Stimulated activated naive CD8-positive, alpha-beta T cell treated with anti-CD3 and anti-CD28 coated beads, Interleukin-15, Interleukin-2, amounts not matched to agents 100 ng/mL and 50 ng/mL, for 24 hours (primary cell): ENCODE data around the gene SLC6A5.

Source experiments
- H3K27ac Mint-ChIP-seq: one replicate; pipeline ENCODE4 v1.8.0; 2021; ENCODE audit warnings: mild to moderate bottlenecking, mixed read lengths
- H3K27me3 Mint-ChIP-seq: one replicate; pipeline ENCODE4 v1.8.0; 2021; ENCODE audit warnings: mixed read lengths
- H3K36me3 Mint-ChIP-seq: one replicate; pipeline ENCODE4 v1.8.0; 2021; ENCODE audit warnings: low read depth, mixed read lengths
- H3K4me1 Mint-ChIP-seq: one replicate; pipeline ENCODE4 v1.8.0; 2021; ENCODE audit warnings: low read depth, mixed read lengths
- H3K4me3 Mint-ChIP-seq: one replicate; pipeline ENCODE4 v1.8.0; 2021; ENCODE audit warnings: mild to moderate bottlenecking, mixed read lengths
- H3K9me3 Mint-ChIP-seq: one replicate; pipeline ENCODE4 v1.8.0; 2021; ENCODE audit warnings: mixed read lengths

The SLC6A5 gene

DNA sequence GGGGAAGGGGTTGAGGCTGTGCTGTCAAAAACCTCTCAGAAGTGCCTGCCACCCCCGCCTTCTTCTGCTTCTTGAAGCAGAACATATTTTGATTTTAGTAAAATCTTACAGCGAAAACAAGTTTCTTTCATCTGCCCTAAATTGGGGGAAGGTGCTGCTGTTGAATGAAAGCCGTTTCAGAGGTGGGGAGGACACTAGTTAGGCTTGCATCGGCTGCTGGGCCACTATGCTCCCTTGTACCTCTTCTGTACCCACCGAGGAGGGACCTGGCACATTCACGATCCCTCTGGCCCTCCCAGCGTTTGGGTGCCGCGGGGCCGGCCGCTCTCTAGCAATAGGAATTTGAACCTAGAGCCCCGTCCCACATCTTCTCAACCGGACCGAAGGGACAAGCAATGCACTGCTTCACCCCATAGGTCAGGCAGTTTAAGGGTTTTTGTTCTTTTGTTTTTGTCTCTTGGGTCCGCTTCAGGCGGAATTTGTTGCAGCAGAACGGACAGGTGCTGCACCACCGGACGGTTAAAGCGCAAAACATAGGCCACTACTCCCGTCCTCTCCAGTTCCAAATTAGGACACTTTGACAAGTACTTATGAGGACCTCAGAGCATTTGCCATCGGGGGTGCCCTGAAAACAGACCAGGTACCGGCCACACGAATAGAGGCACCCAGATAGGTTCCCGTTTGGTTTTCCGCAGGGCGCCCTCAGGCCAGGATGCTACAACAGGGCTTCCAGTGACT, 5.6 kb downstream of the SLC6A5 start:
- H3K27ac Mint-ChIP-seq, result no peak overlapping the region
- H3K4me3 Mint-ChIP-seq, result no peak overlapping the region
- no peaks in the 10 kb centered on the region for H3K36me3 Mint-ChIP-seq
- H3K9me3 Mint-ChIP-seq, result peaks cover 3% of the 10 kb centered on the region
- peaks cover 94% of the 10 kb centered on the region for H3K27me3 Mint-ChIP-seq
- H3K4me1 Mint-ChIP-seq, result peaks cover 3% of the 10 kb centered on the region

DNA sequence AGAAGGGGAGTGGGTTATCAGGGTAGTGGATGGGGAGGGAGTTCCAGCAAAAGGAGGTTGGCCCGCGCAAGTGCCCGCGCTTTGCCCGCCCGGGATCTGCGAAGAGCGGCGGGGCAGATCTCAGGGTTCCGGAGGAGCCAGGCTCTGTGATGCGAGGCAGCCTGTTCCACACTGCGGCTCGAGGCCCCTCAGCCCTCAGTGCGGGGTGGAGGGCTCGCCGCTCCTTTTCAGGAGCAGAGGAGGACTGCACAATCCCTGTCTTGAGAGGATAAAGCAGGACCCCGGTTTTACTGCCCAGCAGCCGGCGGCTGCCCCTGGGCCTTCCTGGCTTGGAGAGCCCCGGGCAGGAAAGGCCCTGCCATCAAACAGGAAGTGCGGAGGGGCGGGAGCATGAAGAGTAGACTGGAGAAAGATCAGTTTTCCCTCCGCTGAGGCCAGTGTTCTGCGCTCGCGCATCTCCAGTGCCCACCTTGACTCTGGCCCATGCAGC, 6.2 kb downstream of the SLC6A5 start:
- Mint-ChIP-seq H3K9me3 (no peaks in the 10 kb centered on the region), H3K4me3 (no peak overlapping the region), H3K27ac (no peak overlapping the region), H3K36me3 (no peaks in the 10 kb centered on the region), H3K27me3 (peaks cover 94% of the 10 kb centered on the region), H3K4me1 (peaks cover 8% of the 10 kb centered on the region)

GRCh38 chr11:20608934-20609333, 9.5 kb downstream of the SLC6A5 start:
- peaks cover 8% of the 10 kb centered on the region for H3K4me1 Mint-ChIP-seq
- no peak overlapping the region for H3K27ac Mint-ChIP-seq
- H3K9me3 Mint-ChIP-seq, result no peaks in the 10 kb centered on the region
- H3K27me3 Mint-ChIP-seq, result peaks cover 86% of the 10 kb centered on the region
- no peak overlapping the region for H3K4me3 Mint-ChIP-seq
- no peaks in the 10 kb centered on the region for H3K36me3 Mint-ChIP-seq

DNA sequence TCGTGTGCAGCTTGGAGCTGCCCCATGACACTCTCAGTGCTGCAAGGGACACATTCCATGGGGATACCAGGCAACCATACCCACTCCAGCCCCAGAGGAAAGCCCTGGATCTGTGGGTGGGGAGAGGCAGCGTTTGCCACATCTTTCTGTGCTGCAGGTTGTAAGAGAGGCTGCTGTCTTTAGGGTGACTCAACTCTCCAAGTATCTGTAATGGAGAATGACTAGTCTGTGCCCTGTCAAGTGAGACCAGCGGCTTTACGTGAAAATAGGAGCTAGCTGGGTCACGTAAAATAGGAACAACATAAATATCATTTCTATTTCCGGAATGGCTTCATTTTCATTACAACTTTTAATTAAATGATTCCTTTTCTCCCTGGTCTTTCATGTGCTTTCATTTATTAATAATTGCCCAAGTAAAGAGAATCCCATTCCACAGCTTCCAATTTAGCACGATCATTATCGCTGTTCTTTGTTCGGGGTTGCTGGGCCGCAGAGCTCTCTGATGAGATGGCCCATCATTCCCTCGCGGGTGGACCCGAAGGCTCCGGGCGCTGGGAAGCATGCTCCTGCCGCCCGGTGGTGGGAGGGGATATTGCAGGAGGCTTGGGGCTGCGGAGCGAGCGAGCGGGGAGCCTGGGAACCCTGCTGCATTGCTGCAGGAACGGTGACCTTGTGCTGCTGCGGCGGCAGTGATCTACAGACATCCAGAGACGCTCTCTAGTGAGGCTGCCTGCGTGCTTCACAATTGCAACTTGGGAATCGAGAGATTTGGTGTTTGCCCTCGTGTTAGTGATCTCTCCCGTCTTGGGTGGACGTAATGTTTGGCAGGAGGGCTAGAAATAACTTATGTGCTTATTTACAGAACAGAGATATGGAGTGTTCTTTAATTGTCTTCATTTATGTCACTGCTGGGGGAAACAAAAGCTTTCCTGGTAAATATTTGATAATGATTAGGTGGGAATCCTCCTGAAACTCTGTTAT, 10.6 kb downstream of the SLC6A5 start:
- H3K27me3 Mint-ChIP-seq, result peaks cover 87% of the 10 kb centered on the region
- peak overlapping the region; percentile 57 for H3K4me3 Mint-ChIP-seq
- no peak overlapping the region for H3K27ac Mint-ChIP-seq
- H3K4me1 Mint-ChIP-seq, result peaks cover 8% of the 10 kb centered on the region
- no peaks in the 10 kb centered on the region for H3K36me3 Mint-ChIP-seq
- no peaks in the 10 kb centered on the region for H3K9me3 Mint-ChIP-seq

GRCh38 chr11:20610825-20611224, 11.4 kb downstream of the SLC6A5 start:
- Mint-ChIP-seq H3K4me1 (peaks cover 8% of the 10 kb centered on the region), H3K9me3 (no peaks in the 10 kb centered on the region), H3K4me3 (no peak overlapping the region), H3K36me3 (no peaks in the 10 kb centered on the region), H3K27me3 (peaks cover 85% of the 10 kb centered on the region), H3K27ac (no peak overlapping the region)

- H3K4me1 Mint-ChIP-seq, result peaks cover 8% of the 10 kb centered on the region
- no peak overlapping the region for H3K27ac Mint-ChIP-seq
- H3K27me3 Mint-ChIP-seq, result peaks cover 79% of the 10 kb centered on the region
- H3K9me3 Mint-ChIP-seq, result no peaks in the 10 kb centered on the region
- no peak overlapping the region for H3K4me3 Mint-ChIP-seq
- H3K36me3 Mint-ChIP-seq, result no peaks in the 10 kb centered on the region
These were observed 12.0 kb downstream of the SLC6A5 start for GRCh38 chr11:20611445-20611844.

GRCh38 chr11:20611892-20612291, 12.5 kb downstream of the SLC6A5 start:
- Mint-ChIP-seq H3K27me3 (peaks cover 76% of the 10 kb centered on the region), H3K27ac (no peak overlapping the region), H3K4me3 (no peak overlapping the region), H3K4me1 (peaks cover 8% of the 10 kb centered on the region), H3K9me3 (no peaks in the 10 kb centered on the region), H3K36me3 (no peaks in the 10 kb centered on the region)

- no peaks in the 10 kb centered on the region for H3K9me3 Mint-ChIP-seq
- H3K4me1 Mint-ChIP-seq, result peaks cover 8% of the 10 kb centered on the region
- H3K27ac Mint-ChIP-seq, result no peak overlapping the region
- peaks cover 71% of the 10 kb centered on the region for H3K27me3 Mint-ChIP-seq
- no peaks in the 10 kb centered on the region for H3K36me3 Mint-ChIP-seq
- no peak overlapping the region for H3K4me3 Mint-ChIP-seq
These were observed 13.0 kb downstream of the SLC6A5 start for GRCh38 chr11:20612416-20612815.

- Mint-ChIP-seq H3K4me1 (no peaks in the 10 kb centered on the region), H3K9me3 (no peaks in the 10 kb centered on the region), H3K27ac (no peak overlapping the region), H3K4me3 (no peak overlapping the region), H3K27me3 (peaks cover 31% of the 10 kb centered on the region), H3K36me3 (no peaks in the 10 kb centered on the region)
These were observed 17.5 kb downstream of the SLC6A5 start for GRCh38 chr11:20616920-20617319.

GRCh38 chr11:20617346-20618005, 18.1 kb downstream of the SLC6A5 start:
- Mint-ChIP-seq H3K27ac (no peak overlapping the region), H3K36me3 (no peaks in the 10 kb centered on the region), H3K9me3 (no peaks in the 10 kb centered on the region), H3K27me3 (peaks cover 25% of the 10 kb centered on the region), H3K4me3 (no peak overlapping the region), H3K4me1 (no peaks in the 10 kb centered on the region)

- H3K4me1 Mint-ChIP-seq, result no peaks in the 10 kb centered on the region
- H3K27ac Mint-ChIP-seq, result no peak overlapping the region
- H3K36me3 Mint-ChIP-seq, result no peaks in the 10 kb centered on the region
- no peak overlapping the region for H3K4me3 Mint-ChIP-seq
- H3K27me3 Mint-ChIP-seq, result peaks cover 20% of the 10 kb centered on the region
- H3K9me3 Mint-ChIP-seq, result no peaks in the 10 kb centered on the region
These were observed 18.7 kb downstream of the SLC6A5 start for GRCh38 chr11:20618083-20618482.

GRCh38 chr11:20620988-20621387, 21.6 kb downstream of the SLC6A5 start:
- H3K27me3 Mint-ChIP-seq, result peaks cover 3% of the 10 kb centered on the region
- H3K36me3 Mint-ChIP-seq, result no peaks in the 10 kb centered on the region
- H3K4me3 Mint-ChIP-seq, result no peak overlapping the region
- H3K27ac Mint-ChIP-seq, result no peak overlapping the region
- no peaks in the 10 kb centered on the region for H3K9me3 Mint-ChIP-seq
- no peaks in the 10 kb centered on the region for H3K4me1 Mint-ChIP-seq

DNA sequence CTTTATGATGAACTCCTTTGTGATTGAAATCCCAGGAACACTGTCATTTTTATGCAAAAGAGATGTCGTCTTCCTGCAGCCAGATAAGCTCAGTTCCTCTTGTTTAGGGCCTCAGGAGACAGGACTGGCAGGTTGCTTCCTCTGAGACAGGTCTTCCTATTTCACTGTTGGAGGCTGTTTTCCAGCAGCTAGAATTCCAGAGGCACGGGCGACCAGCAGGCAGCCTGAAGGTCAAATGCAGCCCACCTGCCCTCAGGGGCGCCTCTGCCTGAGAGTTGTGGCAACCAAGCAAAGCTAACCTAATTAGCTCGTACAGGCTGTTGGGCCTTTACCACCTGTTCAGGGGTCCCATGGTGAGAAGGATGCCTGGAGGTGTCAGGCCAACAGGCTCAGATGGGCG, 22.3 kb downstream of the SLC6A5 start:
- Mint-ChIP-seq H3K27me3 (peaks cover 5% of the 10 kb centered on the region), H3K36me3 (no peaks in the 10 kb centered on the region), H3K4me3 (no peak overlapping the region), H3K27ac (no peak overlapping the region), H3K9me3 (no peaks in the 10 kb centered on the region), H3K4me1 (no peaks in the 10 kb centered on the region)

DNA sequence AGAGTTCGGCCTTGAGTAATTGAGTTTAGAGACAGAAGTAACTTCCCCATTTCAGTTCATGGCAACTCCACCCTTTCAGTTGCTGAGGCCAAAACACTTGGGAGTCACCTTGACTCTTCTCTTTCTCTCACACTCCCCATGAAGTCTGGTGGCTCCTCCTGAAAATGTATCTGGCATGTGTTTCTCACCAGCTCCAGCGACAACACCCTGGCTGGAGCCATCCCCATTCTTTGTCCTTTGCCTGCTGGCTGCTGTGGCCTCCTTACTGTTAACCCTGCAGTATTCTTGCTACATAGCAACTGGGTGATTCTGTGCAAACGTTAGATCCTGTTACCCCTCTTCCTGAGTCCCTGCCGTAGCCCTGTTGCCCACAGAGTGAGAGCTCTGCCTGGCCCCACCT, 23.8 kb downstream of the SLC6A5 start:
- Mint-ChIP-seq H3K4me1 (no peaks in the 10 kb centered on the region), H3K9me3 (no peaks in the 10 kb centered on the region), H3K4me3 (no peak overlapping the region), H3K27me3 (peaks cover 5% of the 10 kb centered on the region), H3K27ac (no peak overlapping the region), H3K36me3 (no peaks in the 10 kb centered on the region)

DNA sequence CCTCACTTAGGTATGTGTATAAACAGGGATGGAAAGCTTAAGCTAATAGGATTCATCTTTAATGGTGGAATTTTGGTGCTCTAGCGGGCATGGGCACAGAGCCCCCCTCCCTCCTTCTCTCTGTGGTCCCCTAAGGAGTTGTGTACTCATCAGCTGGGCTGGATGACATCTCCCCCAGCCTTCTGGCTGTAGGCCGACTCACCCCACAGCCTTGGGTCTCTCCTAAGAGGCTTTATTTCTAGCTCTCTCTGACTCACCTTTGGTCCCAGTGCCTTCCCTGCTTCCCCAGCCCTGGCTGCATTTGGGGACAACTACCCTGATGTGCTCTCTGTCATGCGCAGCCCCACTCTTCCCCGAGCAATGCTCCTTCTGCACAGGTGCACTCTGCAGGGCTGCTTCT, 26.9 kb downstream of the SLC6A5 start:
- H3K4me1 Mint-ChIP-seq, result no peaks in the 10 kb centered on the region
- no peak overlapping the region for H3K4me3 Mint-ChIP-seq
- H3K9me3 Mint-ChIP-seq, result no peaks in the 10 kb centered on the region
- H3K27ac Mint-ChIP-seq, result no peak overlapping the region
- no peaks in the 10 kb centered on the region for H3K36me3 Mint-ChIP-seq
- H3K27me3 Mint-ChIP-seq, result peaks cover 8% of the 10 kb centered on the region
